Astrocyte (in vitro differentiated cells and primary cell): ENCODE measurements around the gene RAET1E.

Experiments
- EZH2 ChIP-seq: IDR thresholded peaks from 2 replicates; pipeline ENCODE4 v1.6.1; 2012; ENCODE audit warnings: mild to moderate bottlenecking, low read length, inconsistent platforms; ENCODE audit not compliant: insufficient read depth
- TF ChIP-seq, protein P1 (sequence below): IDR thresholded peaks from 2 replicates; pipeline ENCODE4 v1.5.1; 2011; ENCODE audit warnings: low read depth, mild to moderate bottlenecking, inconsistent platforms, low read length, moderate library complexity; ENCODE audit not compliant: insufficient read depth

- TF ChIP-seq, protein P1, sequence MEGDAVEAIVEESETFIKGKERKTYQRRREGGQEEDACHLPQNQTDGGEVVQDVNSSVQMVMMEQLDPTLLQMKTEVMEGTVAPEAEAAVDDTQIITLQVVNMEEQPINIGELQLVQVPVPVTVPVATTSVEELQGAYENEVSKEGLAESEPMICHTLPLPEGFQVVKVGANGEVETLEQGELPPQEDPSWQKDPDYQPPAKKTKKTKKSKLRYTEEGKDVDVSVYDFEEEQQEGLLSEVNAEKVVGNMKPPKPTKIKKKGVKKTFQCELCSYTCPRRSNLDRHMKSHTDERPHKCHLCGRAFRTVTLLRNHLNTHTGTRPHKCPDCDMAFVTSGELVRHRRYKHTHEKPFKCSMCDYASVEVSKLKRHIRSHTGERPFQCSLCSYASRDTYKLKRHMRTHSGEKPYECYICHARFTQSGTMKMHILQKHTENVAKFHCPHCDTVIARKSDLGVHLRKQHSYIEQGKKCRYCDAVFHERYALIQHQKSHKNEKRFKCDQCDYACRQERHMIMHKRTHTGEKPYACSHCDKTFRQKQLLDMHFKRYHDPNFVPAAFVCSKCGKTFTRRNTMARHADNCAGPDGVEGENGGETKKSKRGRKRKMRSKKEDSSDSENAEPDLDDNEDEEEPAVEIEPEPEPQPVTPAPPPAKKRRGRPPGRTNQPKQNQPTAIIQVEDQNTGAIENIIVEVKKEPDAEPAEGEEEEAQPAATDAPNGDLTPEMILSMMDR: no peak
- TF ChIP-seq EZH2: no peak
Observed at GRCh38 chr6:149907317-149907716, 9.4 kb upstream of the RAET1E start.
